ENCODE data around the gene PCDHB10.
"Not testable (repeated sequence)": the region's sequence is repeated elsewhere in the genome, so short reads cannot be mapped to it uniquely, and the experiment has no call there.

DNA sequence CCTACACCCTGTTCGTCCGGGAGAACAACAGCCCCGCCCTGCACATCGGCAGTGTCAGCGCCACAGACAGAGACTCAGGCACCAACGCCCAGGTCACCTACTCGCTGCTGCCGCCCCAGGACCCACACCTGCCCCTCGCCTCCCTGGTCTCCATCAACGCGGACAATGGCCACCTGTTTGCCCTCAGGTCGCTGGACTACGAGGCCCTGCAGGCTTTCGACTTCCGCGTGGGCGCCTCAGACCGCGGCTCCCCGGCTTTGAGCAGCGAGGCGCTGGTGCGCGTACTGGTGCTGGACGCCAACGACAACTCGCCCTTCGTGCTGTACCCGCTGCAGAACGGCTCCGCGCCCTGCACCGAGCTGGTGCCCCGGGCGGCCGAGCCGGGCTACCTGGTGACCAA lies 3.5 kb upstream of the PCDHB10 start:
- TF ChIP-seq CTCF, POLR2A (IDR thresholded peaks at IDR 0.05): not testable (repeated sequence)

Measured in lower leg skin (tissue), 3 donors.